Measurements from ENCODE around the gene CDC42EP4.
"Not testable (repeated sequence)": the region's sequence is repeated elsewhere in the genome, so short reads cannot be mapped to it uniquely, and the experiment has no call there.

The CDC42EP4 gene

GRCh38 chr17:73342541-73343167 is 30.9 kb upstream of the CDC42EP4 start:
- DNase-seq, result no peak

DNA sequence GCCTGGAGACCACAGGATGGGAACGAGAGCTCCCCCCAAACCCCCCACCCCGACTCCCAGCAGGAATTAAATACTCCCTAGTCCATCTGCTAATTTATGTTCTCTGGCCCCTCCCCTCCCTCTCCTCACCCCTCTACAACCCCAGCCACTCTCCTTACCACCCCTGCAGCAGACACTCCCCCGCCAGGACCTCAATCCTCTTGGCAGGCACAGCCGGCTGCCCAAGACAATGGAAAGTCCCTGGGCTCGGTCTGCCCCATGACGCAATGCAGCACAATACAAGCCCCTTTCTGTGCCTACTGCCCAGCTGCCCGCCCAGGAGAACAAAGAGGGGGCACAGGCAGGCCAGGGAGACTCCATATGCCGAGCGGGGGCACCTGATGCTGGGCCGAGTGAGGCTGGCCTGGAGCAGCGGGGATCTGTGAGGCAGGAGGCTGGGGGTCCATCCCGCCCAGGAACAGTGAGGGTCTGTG is 30.3 kb upstream of the CDC42EP4 start:
- DNase-seq, result peak; percentile 33

- peak; percentile 33 for DNase-seq
Observed at GRCh38 chr17:73341350-73342049, 29.7 kb upstream of the CDC42EP4 start.

- no peak for DNase-seq
Observed at GRCh38 chr17:73340093-73340596, 28.3 kb upstream of the CDC42EP4 start.

DNA sequence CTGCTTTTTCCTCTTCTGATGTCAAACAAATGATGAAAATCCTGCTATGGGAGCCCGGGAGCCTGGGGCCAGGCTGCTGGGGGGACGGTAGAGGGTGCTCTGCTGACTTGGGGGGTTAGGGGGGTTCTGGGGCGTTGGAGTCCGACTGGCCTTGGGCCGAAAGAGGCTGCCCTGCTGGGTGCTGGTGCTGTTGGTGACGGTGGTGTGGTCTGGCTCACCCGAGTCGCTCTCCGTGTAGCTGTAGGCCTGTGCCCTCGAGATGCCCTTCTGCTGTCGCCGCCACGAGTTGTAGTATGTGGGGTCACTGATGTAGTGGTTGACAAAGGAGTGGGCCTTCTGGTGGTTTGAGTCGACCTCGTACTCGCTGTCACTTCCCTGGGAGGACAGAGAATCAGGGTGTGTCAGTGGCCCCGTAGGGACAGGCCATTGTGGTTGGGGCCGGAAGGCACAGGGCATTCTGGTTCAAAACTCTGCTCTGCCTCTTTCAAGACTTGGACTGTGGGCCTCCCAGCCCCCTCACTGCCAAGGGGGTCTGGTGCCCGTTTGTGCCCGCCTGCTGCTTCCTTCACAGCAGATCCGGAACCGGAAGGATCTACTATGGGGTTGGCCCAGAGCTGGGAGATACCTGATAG is 26.9 kb upstream of the CDC42EP4 start:
- DNase-seq, result no peak

DNA sequence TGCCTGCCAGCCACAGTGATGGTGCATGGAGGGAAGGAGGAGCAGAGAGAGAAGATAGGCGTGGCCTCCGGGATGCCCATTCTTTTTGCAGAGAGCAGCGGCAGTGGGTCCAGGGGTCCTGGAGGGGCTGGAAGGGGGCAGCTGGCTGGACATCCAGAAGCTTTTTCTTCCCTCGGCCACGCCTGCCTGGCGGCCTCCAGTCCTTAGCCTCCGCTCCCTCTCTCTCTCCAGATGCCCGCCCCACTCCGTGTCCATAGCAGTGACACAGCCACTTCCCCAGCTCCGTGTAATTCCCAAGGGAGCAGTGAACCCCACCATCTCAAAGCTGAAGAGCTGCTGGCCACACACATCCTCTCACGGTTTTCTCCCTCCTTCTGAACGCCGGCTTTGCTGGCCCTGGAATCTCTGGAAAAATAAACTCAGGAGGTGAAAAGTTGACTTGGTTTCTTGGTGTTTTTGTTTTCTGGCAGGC is 26.3 kb upstream of the CDC42EP4 start:
- no peak for DNase-seq

GRCh38 chr17:73337330-73337710 is 25.5 kb upstream of the CDC42EP4 start:
- no peak for DNase-seq

DNA sequence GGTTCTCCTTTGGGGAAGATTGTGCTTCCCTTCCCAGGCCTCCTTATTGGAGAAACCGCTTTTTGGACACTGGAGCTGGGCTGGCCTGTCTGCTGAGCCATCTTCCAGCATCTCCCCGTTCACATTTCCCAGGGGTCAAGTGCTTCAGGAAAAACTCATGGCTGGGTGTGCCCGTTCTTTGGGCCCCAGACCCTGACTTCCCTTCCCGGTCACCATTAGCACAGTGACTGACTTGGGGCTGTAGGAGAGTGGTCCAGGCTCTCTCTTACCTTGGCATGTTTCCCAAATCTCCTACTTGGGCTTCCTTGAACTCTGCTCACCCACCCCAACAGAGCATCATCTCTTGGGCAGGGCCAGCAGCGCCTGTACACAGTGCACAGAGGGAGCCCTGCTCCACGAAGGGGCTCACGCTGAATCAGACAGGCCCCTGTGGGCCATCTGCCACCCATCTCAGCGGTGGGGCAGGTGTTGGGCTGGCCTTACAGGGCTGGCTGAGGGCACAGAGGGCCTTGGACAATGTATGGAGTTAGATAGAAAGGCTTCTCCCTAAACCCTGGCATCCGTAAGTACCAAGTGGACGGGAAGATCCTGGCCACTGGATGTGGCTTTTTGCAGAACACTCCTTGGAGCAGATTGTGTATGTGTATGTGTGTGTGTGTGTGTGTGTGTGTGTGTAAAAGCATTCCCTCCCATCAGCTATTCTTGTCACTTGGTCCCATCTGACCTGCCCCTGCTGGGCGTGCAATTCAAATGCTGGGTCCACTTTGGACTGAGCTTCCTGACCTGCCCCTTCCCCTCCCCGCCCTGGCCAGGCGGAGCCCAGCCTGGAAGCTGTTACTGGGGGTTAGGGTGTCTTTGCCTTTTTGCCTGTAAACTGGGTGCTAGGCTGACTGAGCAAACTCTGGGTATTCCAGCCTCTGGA is 24.9 kb upstream of the CDC42EP4 start:
- DNase-seq, result no peak

GRCh38 chr17:73335591-73336407 is 24.0 kb upstream of the CDC42EP4 start:
- DNase-seq, result no peak

- no peak for DNase-seq
Observed at GRCh38 chr17:73334771-73335513, 23.1 kb upstream of the CDC42EP4 start.

GRCh38 chr17:73333445-73333844 is 21.6 kb upstream of the CDC42EP4 start:
- not testable (repeated sequence) for DNase-seq

- DNase-seq, result no peak
Observed at GRCh38 chr17:73331060-73331459, 19.3 kb upstream of the CDC42EP4 start.

GRCh38 chr17:73327676-73328075 is 15.9 kb upstream of the CDC42EP4 start:
- DNase-seq, result no peak

- no peak for DNase-seq
Observed at GRCh38 chr17:73325527-73325842, 13.7 kb upstream of the CDC42EP4 start.

DNA sequence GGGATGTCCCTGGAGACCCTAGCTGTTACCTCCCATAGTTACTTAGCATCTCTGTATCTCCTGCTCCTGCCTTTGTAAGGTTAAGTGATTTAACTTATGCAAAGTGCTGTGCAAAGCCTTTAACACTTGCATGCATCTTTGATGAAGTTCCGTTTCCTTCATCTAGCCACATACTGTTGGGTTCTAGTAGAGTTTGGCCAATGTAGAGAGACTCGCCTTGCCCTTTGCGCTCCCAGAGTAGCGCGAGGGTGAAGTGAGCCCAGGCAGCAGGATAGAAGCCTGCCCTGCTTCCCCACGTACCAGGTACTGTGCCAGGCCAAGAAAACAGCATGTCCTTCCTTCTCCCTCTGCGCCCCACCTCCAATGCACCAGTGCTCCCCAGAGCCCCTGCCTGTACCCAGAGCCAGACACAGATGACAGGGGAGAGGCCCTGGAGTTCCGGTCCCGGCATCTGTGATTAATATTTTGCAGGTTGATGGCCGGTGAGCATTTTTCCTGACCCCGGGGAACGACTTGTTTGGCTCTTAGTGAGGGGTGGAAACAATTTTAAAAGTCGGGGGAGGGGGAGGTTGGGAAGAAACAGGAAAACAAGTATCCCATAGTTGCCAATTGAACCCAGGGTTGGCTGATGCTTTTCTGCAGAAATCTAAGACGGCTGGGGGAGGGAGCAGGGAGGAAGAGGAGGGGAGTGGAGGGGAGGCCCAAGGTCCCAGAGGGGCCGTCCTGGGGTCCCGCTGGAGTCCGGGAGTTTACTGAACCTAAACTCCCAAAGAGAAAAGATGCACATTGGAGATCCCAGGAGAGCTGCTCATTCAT is 13.1 kb upstream of the CDC42EP4 start:
- DNase-seq, result no peak

DNA sequence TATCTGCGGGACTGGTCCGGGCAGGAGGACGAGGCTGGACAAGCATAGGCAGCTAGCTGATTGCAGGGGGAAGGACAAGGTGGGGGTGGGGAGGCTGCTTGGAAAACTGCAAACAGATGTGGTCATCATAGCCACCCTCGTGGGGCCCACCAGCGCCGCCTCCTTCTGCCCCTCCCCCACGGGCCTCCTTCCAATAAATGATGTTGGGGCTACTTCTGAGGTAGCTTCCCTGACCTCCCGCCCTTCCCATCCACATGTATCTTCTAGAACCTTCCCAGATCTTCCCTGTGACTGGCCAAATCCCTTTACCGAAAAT is 12.3 kb upstream of the CDC42EP4 start:
- DNase-seq, result no peak

- DNase-seq, result no peak
Observed at GRCh38 chr17:73323409-73324159, 11.8 kb upstream of the CDC42EP4 start.

DNA sequence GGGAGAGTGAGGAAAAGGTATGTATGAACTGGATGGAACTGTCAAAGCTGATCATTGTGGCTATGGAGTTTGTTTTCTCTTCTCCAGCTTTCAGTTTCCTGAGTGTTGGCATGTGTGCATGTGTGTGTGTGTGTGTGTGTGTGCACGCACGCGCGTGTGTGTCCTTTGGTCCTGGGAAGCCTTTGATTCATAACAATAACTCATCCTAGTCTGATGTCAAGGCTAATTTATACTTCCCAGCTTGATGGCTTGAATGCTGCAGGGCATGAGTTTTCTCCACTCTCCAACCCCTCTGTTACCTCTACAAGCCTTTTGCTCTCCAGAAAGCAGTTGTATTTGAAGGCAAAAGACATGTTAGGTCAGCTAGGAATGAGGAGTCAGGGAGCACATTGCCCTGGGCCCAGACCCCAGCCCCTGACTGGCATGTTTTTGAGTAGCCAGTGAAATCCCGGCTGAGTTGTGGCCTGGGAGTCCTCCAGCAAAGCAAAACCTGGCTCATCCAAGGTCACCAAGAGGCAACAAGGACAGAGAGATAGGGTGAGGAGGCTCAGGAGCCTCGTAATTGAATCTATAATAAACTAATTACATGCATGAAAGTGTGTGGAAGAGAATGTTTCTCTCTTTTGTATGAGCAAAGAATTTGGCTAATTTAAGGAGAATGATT is 8.9 kb upstream of the CDC42EP4 start:
- DNase-seq, result no peak

DNA sequence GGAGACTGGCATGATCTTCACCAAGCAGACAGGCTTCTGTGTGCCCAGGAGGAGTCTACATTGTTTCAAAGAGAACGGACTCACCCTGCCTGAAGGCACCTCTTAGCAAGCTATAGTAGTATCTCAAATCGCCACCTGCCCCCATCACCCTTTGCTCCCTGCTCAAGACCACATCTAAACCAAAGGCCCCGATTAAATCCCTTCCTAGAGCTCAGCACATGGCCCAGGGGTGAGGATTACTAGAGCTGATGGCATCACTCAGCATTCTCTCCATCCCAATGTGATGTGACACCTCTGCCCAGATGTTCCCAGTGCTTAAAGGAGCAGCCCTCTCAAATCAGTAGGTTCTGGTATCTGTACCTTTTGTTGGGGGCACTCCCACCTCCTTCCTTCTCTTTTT is 8.0 kb upstream of the CDC42EP4 start:
- no peak for DNase-seq
